Measurements from ENCODE around the gene TBC1D8.

The TBC1D8 gene

GRCh38 chr2:100974712-100975520 is 176.3 kb downstream of the TBC1D8 start:
- DNase-seq, result no peak

- DNase-seq, result no peak
These were observed 178.7 kb downstream of the TBC1D8 start for GRCh38 chr2:100972452-100972851.

- DNase-seq, result no peak
These were observed 180.0 kb downstream of the TBC1D8 start for GRCh38 chr2:100971221-100971620.

- DNase-seq, result no peak
These were observed 181.2 kb downstream of the TBC1D8 start for GRCh38 chr2:100969998-100970397.

- DNase-seq, result no peak
These were observed 182.7 kb downstream of the TBC1D8 start for GRCh38 chr2:100968146-100969145.

GRCh38 chr2:100967716-100968115 is 183.5 kb downstream of the TBC1D8 start:
- no peak for DNase-seq

- DNase-seq, result no peak
These were observed 185.6 kb downstream of the TBC1D8 start for GRCh38 chr2:100965596-100965995.

- DNase-seq, result no peak
These were observed 186.5 kb downstream of the TBC1D8 start for GRCh38 chr2:100964681-100965169.

GRCh38 chr2:100964222-100964621 is 187.0 kb downstream of the TBC1D8 start:
- DNase-seq, result no peak

- no peak for DNase-seq
These were observed 188.2 kb downstream of the TBC1D8 start for GRCh38 chr2:100963026-100963375.

GRCh38 chr2:100962366-100963025 is 188.7 kb downstream of the TBC1D8 start:
- DNase-seq, result no peak

GRCh38 chr2:100960688-100961087 is 190.5 kb downstream of the TBC1D8 start:
- DNase-seq, result no peak

- no peak for DNase-seq
These were observed 191.8 kb downstream of the TBC1D8 start for GRCh38 chr2:100959225-100959880.

- no peak for DNase-seq
These were observed 193.1 kb downstream of the TBC1D8 start for GRCh38 chr2:100957996-100958653.
